Measurements from ENCODE around the gene DENND6B.

The DENND6B gene

DNA sequence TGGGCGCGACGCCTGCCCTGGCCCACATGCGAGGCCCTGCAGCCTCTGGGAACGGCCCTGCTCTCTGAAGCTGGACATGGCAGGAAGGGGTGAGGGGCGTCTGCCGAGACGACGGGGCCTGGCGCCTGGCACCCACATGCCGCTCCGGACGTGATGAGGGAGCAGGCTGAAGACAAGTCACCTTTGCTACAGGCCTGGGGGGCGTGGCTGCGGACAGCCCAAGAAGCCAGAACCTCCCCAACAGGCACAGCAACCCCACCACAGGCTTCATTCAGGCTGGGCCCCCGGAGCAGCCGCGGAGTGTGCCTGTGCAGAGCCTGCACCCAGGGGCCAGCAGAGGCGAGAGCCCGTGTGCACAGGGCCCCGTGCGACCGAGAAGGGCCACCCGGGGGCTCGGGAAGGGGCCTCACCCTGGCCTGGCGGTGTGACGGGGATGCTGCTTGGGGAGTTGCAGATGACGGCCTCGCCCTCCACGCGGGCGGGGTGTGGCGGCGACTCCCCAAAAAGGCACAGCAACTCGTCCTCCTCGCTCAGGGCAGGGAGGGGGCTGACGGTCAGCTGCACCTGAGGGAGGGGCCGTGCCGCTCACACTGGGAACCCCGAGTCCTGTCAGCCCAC, 40.0 kb downstream of the DENND6B start:
- H2AK5ac ChIP-seq (ENCODE audit: low read length), result no peak overlapping the region
- H2BK15ac ChIP-seq (replicated peaks; ENCODE audit: low read depth), result no peak overlapping the region
- no peak overlapping the region for H3K27ac ChIP-seq (ENCODE audit: low read depth, low read length)
- no peak overlapping the region for H3K4ac ChIP-seq (ENCODE audit: low read depth, low read length)
- no peak overlapping the region for H2BK5ac ChIP-seq (ENCODE audit: low read length)
- no peak for DNase-seq
- no peaks in the 10 kb centered on the region for H3K4me1 ChIP-seq (ENCODE audit: control insufficient read depth, low read depth, low read length)
- H3K18ac ChIP-seq (ENCODE audit: low read length), result no peak overlapping the region
- peaks cover 7% of the 10 kb centered on the region for H3K79me1 ChIP-seq (ENCODE audit: low read length)
- no peaks in the 10 kb centered on the region for H3K27me3 ChIP-seq (ENCODE audit: insufficient read depth, low read length, poor library complexity)
- H3K79me2 ChIP-seq (ENCODE audit: control insufficient read depth, insufficient read depth, low read length), result peaks cover 7% of the 10 kb centered on the region
- H3K4me2 ChIP-seq (ENCODE audit: low read length), result no peak overlapping the region
- no peak overlapping the region for H3K4me3 ChIP-seq (ENCODE audit: low read length)
- no peak overlapping the region for H3K9ac ChIP-seq (ENCODE audit: low read length)
- H4K8ac ChIP-seq (ENCODE audit: low read depth, low read length), result no peak overlapping the region
- no peak overlapping the region for H3K23ac ChIP-seq (ENCODE audit: low read length)
- no peak overlapping the region for H2BK120ac ChIP-seq (ENCODE audit: low read depth, low read length)
- H3K56ac ChIP-seq (ENCODE audit: low read length), result no peak overlapping the region
- H4K5ac ChIP-seq (ENCODE audit: low read length), result no peak overlapping the region
- WGBS (ENCODE audit: extremely low coverage, insufficient coverage, low lambda C conversion rate), result no CpG with 5 or more reads among the region's 40 CpGs
- H3K36me3 ChIP-seq (ENCODE audit: control insufficient read depth, insufficient read depth, low read length), result peaks cover 3% of the 10 kb centered on the region

DNA sequence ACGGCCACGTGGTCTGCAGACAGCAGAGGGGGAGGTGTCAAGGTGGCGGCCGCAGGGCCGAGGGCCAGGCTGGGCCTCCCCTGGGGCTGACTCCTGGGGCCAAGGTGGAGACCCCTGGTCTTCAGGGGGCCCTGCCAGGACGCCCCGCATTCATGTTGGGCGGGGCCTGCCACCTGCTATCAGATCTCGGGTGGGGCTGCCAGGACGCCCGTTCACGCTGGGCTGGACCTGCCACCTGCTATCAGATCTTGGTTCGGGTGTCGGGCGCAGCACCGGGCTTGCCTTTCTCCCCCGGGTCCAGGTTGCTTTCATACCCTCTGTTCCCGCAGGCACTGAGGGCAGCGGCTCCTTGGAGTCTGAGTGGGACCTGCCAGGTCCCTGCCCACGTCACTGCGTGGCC, 40.5 kb downstream of the DENND6B start:
- Histone ChIP-seq H3K4ac (ENCODE audit: low read depth, low read length) (no peak overlapping the region), H2BK120ac (ENCODE audit: low read depth, low read length) (no peak overlapping the region), H4K5ac (ENCODE audit: low read length) (no peak overlapping the region), H3K79me2 (ENCODE audit: control insufficient read depth, insufficient read depth, low read length) (peaks cover 2% of the 10 kb centered on the region), H3K36me3 (ENCODE audit: control insufficient read depth, insufficient read depth, low read length) (peaks cover 4% of the 10 kb centered on the region), H3K4me2 (ENCODE audit: low read length) (no peak overlapping the region), H3K18ac (ENCODE audit: low read length) (no peak overlapping the region), H3K9ac (ENCODE audit: low read length) (no peak overlapping the region), H3K23ac (ENCODE audit: low read length) (no peak overlapping the region), H3K27me3 (ENCODE audit: insufficient read depth, low read length, poor library complexity) (no peaks in the 10 kb centered on the region), H3K27ac (ENCODE audit: low read depth, low read length) (no peak overlapping the region), H3K4me3 (ENCODE audit: low read length) (no peak overlapping the region), H2BK15ac (replicated peaks; ENCODE audit: low read depth) (no peak overlapping the region), H3K56ac (ENCODE audit: low read length) (no peak overlapping the region), H2AK5ac (ENCODE audit: low read length) (no peak overlapping the region), H3K79me1 (ENCODE audit: low read length) (peaks cover 3% of the 10 kb centered on the region), H2BK5ac (ENCODE audit: low read length) (no peak overlapping the region), H3K4me1 (ENCODE audit: control insufficient read depth, low read depth, low read length) (no peaks in the 10 kb centered on the region), H4K8ac (ENCODE audit: low read depth, low read length) (no peak overlapping the region)
- no peak for DNase-seq
- no CpG with 5 or more reads among the region's 21 CpGs for WGBS (ENCODE audit: extremely low coverage, insufficient coverage, low lambda C conversion rate)

DNA sequence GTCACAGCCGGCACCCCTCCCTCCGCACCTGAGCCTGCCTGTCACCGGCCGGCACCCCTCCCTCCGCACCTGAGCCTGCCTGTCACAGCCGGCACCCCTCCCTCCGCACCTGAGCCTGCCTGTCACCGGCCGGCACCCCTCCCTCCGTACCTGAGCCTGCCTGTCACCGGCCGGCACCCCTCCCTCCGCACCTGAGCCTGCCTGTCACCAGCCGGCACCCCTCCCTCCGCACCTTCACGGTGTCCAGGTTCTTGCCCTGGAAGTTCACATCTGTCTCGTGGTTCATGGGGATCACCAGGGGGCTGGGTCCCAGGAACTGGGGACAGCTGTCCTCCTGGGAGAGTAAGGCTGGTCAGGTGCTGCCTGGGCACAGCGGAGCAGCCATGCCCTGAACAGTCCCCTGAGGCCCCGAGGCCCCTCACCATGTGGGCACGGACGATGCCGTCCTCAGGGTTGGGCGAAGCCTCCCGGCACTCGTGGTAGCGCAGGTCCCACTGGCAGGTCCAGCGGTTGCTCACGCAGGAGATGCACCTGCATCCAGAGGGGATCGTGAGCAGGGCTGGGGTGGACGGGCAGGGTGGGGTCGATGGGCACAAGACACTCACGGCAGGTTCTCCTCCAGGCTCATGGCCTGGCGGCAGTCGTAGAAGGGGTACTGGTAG, 41.1 kb downstream of the DENND6B start:
- no peak overlapping the region for H3K18ac ChIP-seq (ENCODE audit: low read length)
- no peak overlapping the region for H4K5ac ChIP-seq (ENCODE audit: low read length)
- H2BK5ac ChIP-seq (ENCODE audit: low read length), result no peak overlapping the region
- no peaks in the 10 kb centered on the region for H3K79me2 ChIP-seq (ENCODE audit: control insufficient read depth, insufficient read depth, low read length)
- H3K23ac ChIP-seq (ENCODE audit: low read length), result no peak overlapping the region
- H3K27me3 ChIP-seq (ENCODE audit: insufficient read depth, low read length, poor library complexity), result no peaks in the 10 kb centered on the region
- H2BK120ac ChIP-seq (ENCODE audit: low read depth, low read length), result no peak overlapping the region
- no peak overlapping the region for H2BK15ac ChIP-seq (replicated peaks; ENCODE audit: low read depth)
- H4K8ac ChIP-seq (ENCODE audit: low read depth, low read length), result no peak overlapping the region
- no peak overlapping the region for H3K56ac ChIP-seq (ENCODE audit: low read length)
- H3K4ac ChIP-seq (ENCODE audit: low read depth, low read length), result no peak overlapping the region
- H3K4me3 ChIP-seq (ENCODE audit: low read length), result no peak overlapping the region
- H3K79me1 ChIP-seq (ENCODE audit: low read length), result peaks cover 3% of the 10 kb centered on the region
- no peak overlapping the region for H3K9ac ChIP-seq (ENCODE audit: low read length)
- no peak overlapping the region for H2AK5ac ChIP-seq (ENCODE audit: low read length)
- WGBS (ENCODE audit: extremely low coverage, insufficient coverage, low lambda C conversion rate), result no CpG with 5 or more reads among the region's 34 CpGs
- H3K4me1 ChIP-seq (ENCODE audit: control insufficient read depth, low read depth, low read length), result no peaks in the 10 kb centered on the region
- no peak overlapping the region for H3K4me2 ChIP-seq (ENCODE audit: low read length)
- DNase-seq, result no peak
- H3K36me3 ChIP-seq (ENCODE audit: control insufficient read depth, insufficient read depth, low read length), result peaks cover 4% of the 10 kb centered on the region
- no peak overlapping the region for H3K27ac ChIP-seq (ENCODE audit: low read depth, low read length)

DNA sequence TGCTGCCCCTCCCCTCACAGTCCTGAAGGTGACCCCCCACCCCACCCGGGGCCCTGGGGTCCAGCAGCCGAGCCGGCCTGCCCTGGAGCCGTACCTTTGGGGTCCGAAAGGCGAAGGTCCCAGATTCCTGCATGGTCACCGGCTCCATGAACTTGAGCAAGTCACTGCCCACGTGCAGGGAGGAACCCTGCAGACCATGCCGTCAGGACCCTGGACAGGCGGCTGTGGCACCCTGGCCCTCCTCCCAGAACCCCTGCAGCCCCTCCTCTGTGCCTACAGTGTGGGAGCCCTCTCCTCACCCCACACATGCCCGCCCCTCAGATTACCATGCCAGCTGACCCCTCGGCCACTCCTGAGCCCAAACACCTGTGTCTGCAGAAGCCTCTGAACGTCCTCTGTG, 42.3 kb downstream of the DENND6B start:
- Histone ChIP-seq H3K4me3 (ENCODE audit: low read length) (no peak overlapping the region), H2BK120ac (ENCODE audit: low read depth, low read length) (no peak overlapping the region), H2BK15ac (replicated peaks; ENCODE audit: low read depth) (no peak overlapping the region), H3K56ac (ENCODE audit: low read length) (no peak overlapping the region), H2BK5ac (ENCODE audit: low read length) (no peak overlapping the region), H3K23ac (ENCODE audit: low read length) (no peak overlapping the region), H3K4me2 (ENCODE audit: low read length) (no peak overlapping the region), H3K9ac (ENCODE audit: low read length) (no peak overlapping the region), H4K8ac (ENCODE audit: low read depth, low read length) (no peak overlapping the region), H3K27ac (ENCODE audit: low read depth, low read length) (no peak overlapping the region), H3K79me1 (ENCODE audit: low read length) (no peaks in the 10 kb centered on the region), H3K4ac (ENCODE audit: low read depth, low read length) (no peak overlapping the region), H3K18ac (ENCODE audit: low read length) (no peak overlapping the region), H3K79me2 (ENCODE audit: control insufficient read depth, insufficient read depth, low read length) (no peaks in the 10 kb centered on the region), H3K27me3 (ENCODE audit: insufficient read depth, low read length, poor library complexity) (no peaks in the 10 kb centered on the region), H4K5ac (ENCODE audit: low read length) (no peak overlapping the region), H2AK5ac (ENCODE audit: low read length) (no peak overlapping the region), H3K4me1 (ENCODE audit: control insufficient read depth, low read depth, low read length) (no peaks in the 10 kb centered on the region), H3K36me3 (ENCODE audit: control insufficient read depth, insufficient read depth, low read length) (peaks cover 3% of the 10 kb centered on the region)
- no peak for DNase-seq
- no CpG with 5 or more reads among the region's 13 CpGs for WGBS (ENCODE audit: extremely low coverage, insufficient coverage, low lambda C conversion rate)

DNA sequence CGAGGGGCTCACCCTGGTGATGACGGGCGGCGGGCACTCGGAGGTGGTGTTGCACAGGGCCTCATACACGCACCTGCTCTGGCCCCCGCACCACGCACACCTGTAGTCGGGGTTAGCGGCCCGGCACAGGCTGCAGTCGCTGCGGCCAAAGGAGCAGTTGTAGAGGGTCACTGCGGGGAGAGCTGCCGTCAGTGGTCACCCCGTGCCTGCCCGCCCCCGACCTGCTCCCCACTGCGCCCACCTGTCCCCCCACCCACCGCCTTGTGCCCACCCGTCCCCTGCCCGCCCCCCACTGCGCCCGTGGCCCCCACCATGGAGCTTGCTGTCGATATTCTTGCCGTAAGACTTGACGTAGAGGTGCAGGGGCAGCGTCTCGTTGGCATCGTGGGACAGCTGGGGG, 43.0 kb downstream of the DENND6B start:
- no peak overlapping the region for H3K4me2 ChIP-seq (ENCODE audit: low read length)
- H3K4me3 ChIP-seq (ENCODE audit: low read length), result no peak overlapping the region
- WGBS (ENCODE audit: extremely low coverage, insufficient coverage, low lambda C conversion rate), result no CpG with 5 or more reads among the region's 30 CpGs
- H2AK5ac ChIP-seq (ENCODE audit: low read length), result no peak overlapping the region
- H2BK120ac ChIP-seq (ENCODE audit: low read depth, low read length), result no peak overlapping the region
- no peak overlapping the region for H3K23ac ChIP-seq (ENCODE audit: low read length)
- H3K27me3 ChIP-seq (ENCODE audit: insufficient read depth, low read length, poor library complexity), result no peaks in the 10 kb centered on the region
- H3K79me1 ChIP-seq (ENCODE audit: low read length), result no peaks in the 10 kb centered on the region
- H3K4me1 ChIP-seq (ENCODE audit: control insufficient read depth, low read depth, low read length), result no peaks in the 10 kb centered on the region
- H3K36me3 ChIP-seq (ENCODE audit: control insufficient read depth, insufficient read depth, low read length), result peaks cover 3% of the 10 kb centered on the region
- no peak overlapping the region for H2BK5ac ChIP-seq (ENCODE audit: low read length)
- no peak overlapping the region for H3K27ac ChIP-seq (ENCODE audit: low read depth, low read length)
- H3K18ac ChIP-seq (ENCODE audit: low read length), result no peak overlapping the region
- H2BK15ac ChIP-seq (replicated peaks; ENCODE audit: low read depth), result no peak overlapping the region
- H4K5ac ChIP-seq (ENCODE audit: low read length), result no peak overlapping the region
- no peak overlapping the region for H3K9ac ChIP-seq (ENCODE audit: low read length)
- DNase-seq, result no peak
- no peaks in the 10 kb centered on the region for H3K79me2 ChIP-seq (ENCODE audit: control insufficient read depth, insufficient read depth, low read length)
- no peak overlapping the region for H3K56ac ChIP-seq (ENCODE audit: low read length)
- H4K8ac ChIP-seq (ENCODE audit: low read depth, low read length), result no peak overlapping the region
- H3K4ac ChIP-seq (ENCODE audit: low read depth, low read length), result no peak overlapping the region
